ENCODE data around the gene MAG. TPM values are rescaled to one million over a fixed set of nuclear protein-coding genes. Genes with fewer than 3 reads are reported as not detected.
"Not testable (repeated sequence)": the region's sequence is repeated elsewhere in the genome, so short reads cannot be mapped to it uniquely, and the experiment has no call there.

MAG gene
- total and polyA plus RNA-seq, 9 of the 15 experiments (the other 6 are each of a cell fraction or from before 2014, with no cell fraction given): 0.11 to 10.0 (median 1.6) TPM

GRCh38 chr19:35360081-35360480, 68.1 kb downstream of the MAG start:
- H3K4me2 ChIP-seq (ENCODE audit: insufficient read depth, low read length); H3K9me1 ChIP-seq (ENCODE audit: control insufficient read depth, insufficient read depth, low read length); FAIRE-seq; CTCF ChIA-PET (ENCODE audit: low intra/inter-chr PET ratio); in situ Hi-C loops (cut with MboI); POLR2A ChIA-PET; H3K4me1 ChIP-seq (replicated peaks in 1 of 2; ENCODE audit: control insufficient read depth in 2 of 2, insufficient read depth in 2 of 2, low read length in 2 of 2); H3K79me2 ChIP-seq (ENCODE audit: control insufficient read depth, insufficient read depth, low read length); ATAC-seq; H4K20me1 ChIP-seq (replicated peaks; ENCODE audit: control insufficient read depth, insufficient read depth, low read length); H3K9me3 ChIP-seq (replicated peaks; ENCODE audit: control insufficient read depth, insufficient read depth, low read depth, low read length); H3K4me3 ChIP-seq; H3K36me3 ChIP-seq (ENCODE audit: control insufficient read depth, insufficient read depth, low read length); H2AFZ ChIP-seq (ENCODE audit: low read depth, low read length); intact Hi-C loops (cut with micrococcal nuclease); H3K9ac ChIP-seq (ENCODE audit: insufficient read depth in 1 of 2, low read depth in 2 of 2, low read length in 2 of 2); DNase-seq (ENCODE audit: extremely low read depth in 1 of 4, low spot score in 3 of 4); H3K27ac ChIP-seq (ENCODE audit: extremely low read depth, low read depth, low read length); BruUV-seq (replicated peaks): not testable (repeated sequence)
- peaks cover 14 to 50% of the 10 kb centered on the region in 2 experiments; a peak in 4 of 5 replicates for H3K27me3 ChIP-seq (ENCODE audit: control insufficient read depth in 2 of 2, insufficient read depth in 2 of 2, low read length in 2 of 2)
- no CpG with 5 or more reads among the region's 5 CpGs for WGBS (ENCODE audit: insufficient coverage, low coverage, missing lambda C conversion rate)

GRCh38 chr19:35360880-35361420, 69.0 kb downstream of the MAG start:
- in situ Hi-C loops (cut with MboI) (no loop called here), intact Hi-C loops (cut with micrococcal nuclease) (no loop called here)
- CTCF ChIA-PET (ENCODE audit: low intra/inter-chr PET ratio): no interaction called here
- DNase-seq (ENCODE audit: extremely low read depth in 1 of 4, low spot score in 3 of 4) (no peak), FAIRE-seq (no peak), ATAC-seq (no peak)
- Histone ChIP-seq H3K9me3 (replicated peaks; ENCODE audit: control insufficient read depth, insufficient read depth, low read depth, low read length) (no peaks in the 10 kb centered on the region), H4K20me1 (replicated peaks; ENCODE audit: control insufficient read depth, insufficient read depth, low read length) (no peaks in the 10 kb centered on the region), H3K4me1 (replicated peaks in 1 of 2; ENCODE audit: control insufficient read depth in 2 of 2, insufficient read depth in 2 of 2, low read length in 2 of 2) (peaks cover 0 to 2% of the 10 kb centered on the region in 2 experiments; a peak in 1 of 5 replicates), H3K27ac (ENCODE audit: extremely low read depth, low read depth, low read length) (no peak overlapping the region), H3K27me3 (ENCODE audit: control insufficient read depth in 2 of 2, insufficient read depth in 2 of 2, low read length in 2 of 2) (peaks cover 23 to 53% of the 10 kb centered on the region in 2 experiments), H3K9ac (ENCODE audit: insufficient read depth in 1 of 2, low read depth in 2 of 2, low read length in 2 of 2) (no peak overlapping the region), H3K79me2 (ENCODE audit: control insufficient read depth, insufficient read depth, low read length) (no peaks in the 10 kb centered on the region), H3K4me3 (no peak overlapping the region), H2AFZ (ENCODE audit: low read depth, low read length) (no peak overlapping the region), H3K36me3 (ENCODE audit: control insufficient read depth, insufficient read depth, low read length) (no peaks in the 10 kb centered on the region), H3K9me1 (ENCODE audit: control insufficient read depth, insufficient read depth, low read length) (no peaks in the 10 kb centered on the region), H3K4me2 (ENCODE audit: insufficient read depth, low read length) (no peak overlapping the region)
- TF ChIP-seq ZNF324 (CRISPR knock-in tag; IDR thresholded peaks at IDR 0.05) (no peak), XRCC4 (IDR thresholded peaks at IDR 0.05; ENCODE audit: extremely low read depth, insufficient read depth, insufficient read length) (no peak), ZNF316 (IDR thresholded peaks at IDR 0.05) (peak; percentile 84), IRF9 (tag; IDR thresholded peaks at IDR 0.05) (no peak), KLF16 (IDR thresholded peaks at IDR 0.05) (no peak), C11orf30 (IDR thresholded peaks at IDR 0.05; ENCODE audit: low read depth) (peak; percentile 78), MAFG (tag; conservative IDR thresholded peaks at IDR 0.05) (peak; percentile 79), ZNF699 (CRISPR knock-in tag; IDR thresholded peaks at IDR 0.05; ENCODE audit: insufficient replicate concordance) (no peak), SNRNP70 (optimal IDR thresholded peaks at IDR 0.05; ENCODE audit: low read depth, low read length) (no peak), ZNF586 (CRISPR knock-in tag; conservative IDR thresholded peaks at IDR 0.05) (no peak), MAFF (IDR thresholded peaks at IDR 0.05; ENCODE audit: low read length) (peak; percentile 42; the same call in 1 of the 2 replicates), ATF1 (CRISPR knock-in tag; IDR thresholded peaks at IDR 0.05) (no peak), ATF1 (tag; IDR thresholded peaks at IDR 0.05) (no peak), ZNF146 (CRISPR knock-in tag; IDR thresholded peaks at IDR 0.05; ENCODE audit: unreplicated experiment) (no peak)
- POLR2A ChIA-PET: interaction anchor here (0.6 to 1.6 kb wide), 3 partner anchors 16 to 644 kb away, joined by 3 read pairs; no protein-coding TSS in a partner anchor
- 2% methylated on average over 5 of the region's 5 CpGs for WGBS (ENCODE audit: insufficient coverage, low coverage, missing lambda C conversion rate)
- no TSS peak for BruUV-seq (replicated peaks)

Measured in K562 (cell line).